C1 segment of cervical spinal cord (tissue), 14 donors: ENCODE data around the gene MYO5B.
"Not testable (repeated sequence)": the region's sequence is repeated elsewhere in the genome, so short reads cannot be mapped to it uniquely, and the experiment has no call there.

Experiments
- DNase-seq, 14 donors: peaks; one replicate each; lab custom pipeline; 2025; lab: John Stamatoyannopoulos, UW

MYO5B gene

DNA sequence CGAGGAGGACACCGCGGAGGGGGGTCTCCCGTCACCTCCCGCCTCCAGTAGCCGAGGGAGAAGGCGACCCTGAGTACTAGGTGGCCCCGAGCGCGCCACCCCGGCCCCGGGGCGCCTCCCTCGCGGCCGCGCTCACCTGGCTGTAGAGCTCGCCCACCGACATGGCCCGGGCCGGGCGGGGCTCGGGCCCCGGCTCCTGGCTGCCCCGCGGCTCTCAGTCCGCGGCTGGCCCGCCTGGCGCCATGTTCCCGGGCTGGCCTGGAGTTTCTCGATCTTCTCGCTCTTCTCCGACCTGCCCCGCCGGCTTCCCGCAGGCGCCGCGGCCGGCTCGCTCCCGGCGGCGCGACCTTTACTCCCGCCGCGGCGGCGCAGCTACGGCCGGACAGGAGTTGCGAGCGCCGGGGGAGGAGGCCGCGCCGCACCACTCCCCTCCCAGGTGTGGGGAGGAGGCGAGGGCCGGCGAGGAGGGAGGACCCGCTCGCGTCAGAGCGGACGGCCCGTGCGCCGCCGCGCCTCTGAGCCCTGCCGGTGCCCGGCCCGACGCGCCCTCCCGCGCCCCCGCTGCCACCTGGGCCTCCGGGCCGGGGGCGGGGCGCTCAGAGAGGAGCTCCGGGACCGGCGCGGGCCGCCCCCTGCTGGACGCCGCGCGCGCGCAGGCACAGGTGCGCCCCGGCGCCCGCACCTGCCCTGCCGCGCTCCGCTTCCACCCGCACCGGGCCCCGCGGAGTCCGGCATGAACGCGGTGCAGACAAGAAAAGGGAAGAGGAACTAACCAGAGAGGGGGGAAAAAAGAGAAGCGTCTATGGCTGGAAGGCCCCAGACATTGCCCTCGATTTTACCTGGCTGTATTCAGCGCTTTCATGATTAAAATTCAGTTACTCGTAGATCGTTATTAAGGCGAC lies at the start of gene MYO5B:
TSS of gene MYO5B (minus strand) at position 517 of the 902 bp plus-strand sequence. CDS start at position 163, 354 bp downstream.
- DNase-seq = peak in 1 of 14 donors; percentile 16

DNA sequence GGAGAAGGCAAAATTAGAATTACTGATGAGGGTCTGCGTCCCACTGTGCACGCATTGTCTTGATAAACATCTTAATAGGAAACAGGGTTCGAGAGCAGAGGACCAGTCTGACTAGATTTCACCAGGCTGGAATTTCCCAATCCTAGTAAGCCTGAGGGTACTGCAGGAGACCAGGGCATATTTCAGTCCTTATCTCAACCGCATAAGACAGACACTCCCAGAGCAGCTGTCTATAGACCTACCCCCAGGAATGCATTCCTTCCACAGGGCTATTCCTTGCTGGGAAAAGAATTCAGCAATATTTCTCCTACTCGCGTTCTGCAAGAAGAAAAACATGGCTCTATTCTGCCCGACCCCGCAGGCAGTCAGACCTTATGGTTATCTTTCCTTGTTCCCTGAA lies 46.8 kb upstream of the MYO5B start:
- not testable (repeated sequence) for DNase-seq

DNA sequence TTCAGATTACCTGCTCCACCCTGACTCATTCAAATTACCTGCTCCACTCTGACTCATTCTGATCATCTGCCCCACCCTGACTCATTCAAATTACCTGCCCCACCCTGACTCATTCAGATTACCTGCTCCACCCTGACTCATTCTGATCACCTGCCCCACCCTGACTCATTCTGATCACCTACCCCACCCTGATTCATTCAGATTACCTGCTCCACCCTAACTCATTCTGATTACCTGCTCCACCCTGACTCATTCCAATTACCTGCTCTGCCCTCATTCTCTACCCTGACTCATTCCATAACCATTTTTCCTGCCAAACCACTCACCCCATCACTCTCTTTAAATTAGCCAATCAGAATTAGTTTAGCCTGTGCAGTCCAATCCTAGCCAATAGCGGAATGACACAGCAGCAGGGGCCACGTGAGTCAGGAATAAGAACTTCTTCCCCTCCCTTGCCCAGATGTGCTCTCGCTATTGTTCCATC lies 45.2 kb upstream of the MYO5B start:
- DNase-seq = no peak

DNA sequence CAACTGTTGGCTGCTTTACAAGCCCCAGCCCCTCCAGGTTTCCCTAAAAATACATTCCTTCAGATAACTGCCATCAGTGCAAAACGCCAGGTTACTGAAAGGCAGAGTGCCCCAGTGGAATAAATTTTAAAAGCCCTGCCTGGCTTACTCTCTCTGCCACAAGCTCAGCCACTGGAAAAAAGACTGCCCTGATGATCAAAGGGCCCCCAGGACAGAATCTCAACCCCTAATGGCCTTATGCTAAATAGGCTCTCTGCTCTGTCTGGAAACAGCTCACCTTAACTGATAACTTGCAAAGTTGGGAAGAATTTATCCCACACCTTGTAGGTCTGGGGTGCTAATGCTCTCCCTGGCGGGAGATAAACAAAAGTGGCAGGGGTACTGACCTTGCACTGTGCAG lies 37.5 kb upstream of the MYO5B start:
- DNase-seq = no peak

DNA sequence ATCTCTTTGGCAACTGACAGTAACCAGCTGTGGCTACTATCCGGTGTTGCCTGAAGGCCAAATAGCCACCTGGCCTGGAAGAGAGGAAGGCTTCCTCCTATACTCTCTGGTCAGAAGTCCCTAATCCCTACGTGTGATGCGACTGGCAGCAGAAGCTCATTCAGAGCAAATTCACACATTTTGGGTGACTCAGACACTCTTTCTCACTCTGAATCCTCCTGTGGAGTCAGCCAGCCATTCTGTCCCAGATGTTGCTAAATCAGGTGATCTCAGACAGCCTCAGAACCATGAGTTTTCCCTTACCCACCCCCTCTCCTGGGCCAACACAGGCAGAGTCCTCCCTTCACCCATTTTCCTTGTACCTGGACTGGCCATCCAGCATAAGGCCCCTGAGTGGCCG lies 36.7 kb upstream of the MYO5B start:
- DNase-seq = no peak

DNA sequence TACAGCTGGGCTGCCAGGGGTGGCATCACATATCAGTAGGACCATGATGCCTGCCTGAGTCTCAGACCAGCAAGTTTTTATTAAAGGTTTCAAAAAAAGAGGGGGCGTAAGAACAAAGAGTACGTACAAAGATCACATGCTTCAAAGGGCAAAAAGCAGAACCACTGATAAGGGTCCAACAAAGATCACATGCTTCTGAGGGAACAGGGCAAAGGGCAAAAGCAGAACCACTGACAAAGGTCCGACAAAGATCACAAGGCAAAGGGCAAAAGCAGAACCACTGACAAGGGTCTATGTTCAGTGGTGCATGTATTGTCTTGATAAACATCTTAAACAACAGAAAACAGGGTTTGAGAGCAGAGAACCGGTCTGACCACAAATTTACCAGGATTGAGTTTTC lies 25.3 kb upstream of the MYO5B start:
- not testable (repeated sequence) for DNase-seq

DNA sequence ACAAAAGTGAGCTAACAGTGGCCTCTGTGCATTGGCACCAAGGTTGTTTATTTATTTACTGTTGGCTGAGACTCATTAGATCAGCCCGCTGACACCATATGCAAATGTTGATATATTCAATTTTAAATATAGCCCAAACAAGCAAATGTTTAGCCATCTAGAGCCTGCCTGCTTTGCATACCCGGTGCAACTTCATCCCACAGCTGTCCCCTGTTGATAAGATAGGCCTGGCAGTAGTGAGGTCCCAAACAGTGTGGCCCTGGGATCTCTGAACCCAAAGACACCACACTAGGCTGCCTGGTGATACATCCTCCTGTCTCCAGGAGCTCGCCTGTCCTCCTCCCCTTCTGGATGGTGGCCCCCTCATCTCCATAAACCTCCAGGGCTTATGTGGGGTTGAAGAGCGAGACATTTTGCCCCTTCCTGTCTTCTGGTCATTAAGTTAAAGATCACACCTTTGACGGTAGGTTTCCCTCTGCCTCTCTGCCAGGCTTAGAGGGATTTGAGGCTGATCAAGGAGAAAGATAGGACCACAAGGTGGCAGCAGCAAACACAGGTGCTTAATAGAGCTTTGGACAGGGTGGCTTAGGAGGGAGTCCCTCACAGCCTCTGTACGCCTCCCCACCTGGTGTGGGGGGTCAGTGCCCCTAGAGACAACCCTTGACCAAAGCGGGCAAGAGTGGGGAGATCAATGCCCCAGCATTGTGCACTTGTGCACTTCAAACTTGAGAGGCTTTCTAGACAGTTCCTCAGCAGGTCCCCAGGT lies 23.7 kb upstream of the MYO5B start:
- DNase-seq = no peak

DNA sequence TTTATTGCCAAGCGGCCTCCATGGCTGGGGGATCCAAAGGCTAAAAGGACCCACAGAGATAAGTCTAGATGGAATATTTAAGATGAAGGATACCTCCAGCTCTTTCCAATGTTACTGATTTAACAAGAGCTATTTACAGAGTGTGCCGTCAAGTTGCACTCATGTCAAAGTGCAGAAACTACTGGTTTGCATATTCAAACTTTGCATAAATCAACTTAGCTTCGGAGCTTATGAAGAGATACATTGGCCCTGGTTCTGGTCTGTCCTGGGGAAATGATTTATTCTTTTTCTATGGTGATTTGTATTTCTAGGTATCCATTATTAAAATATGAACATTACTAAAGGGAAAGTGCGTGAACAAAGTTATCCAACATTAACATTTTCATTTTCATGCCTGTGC lies 14.4 kb upstream of the MYO5B start:
- DNase-seq = no peak

DNA sequence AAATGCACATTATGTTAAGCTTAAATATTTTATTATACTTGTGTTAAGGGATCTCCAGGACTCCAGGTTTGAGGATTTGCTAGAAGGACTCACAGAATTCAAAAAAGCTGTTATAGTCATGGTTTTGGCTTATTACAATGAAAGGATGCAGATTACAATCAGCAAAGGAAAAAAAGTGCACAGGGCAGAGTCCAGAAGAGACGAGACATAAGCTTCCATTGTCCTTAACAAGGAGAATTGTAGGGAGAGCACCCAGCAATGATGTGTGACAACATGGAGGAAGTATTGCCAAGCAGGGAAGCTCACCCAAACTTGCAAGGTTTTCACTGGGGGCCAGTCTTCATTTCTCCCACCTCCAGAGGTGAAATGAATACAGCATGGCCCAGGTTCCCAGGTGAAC lies 12.8 kb upstream of the MYO5B start:
- no peak for DNase-seq

DNA sequence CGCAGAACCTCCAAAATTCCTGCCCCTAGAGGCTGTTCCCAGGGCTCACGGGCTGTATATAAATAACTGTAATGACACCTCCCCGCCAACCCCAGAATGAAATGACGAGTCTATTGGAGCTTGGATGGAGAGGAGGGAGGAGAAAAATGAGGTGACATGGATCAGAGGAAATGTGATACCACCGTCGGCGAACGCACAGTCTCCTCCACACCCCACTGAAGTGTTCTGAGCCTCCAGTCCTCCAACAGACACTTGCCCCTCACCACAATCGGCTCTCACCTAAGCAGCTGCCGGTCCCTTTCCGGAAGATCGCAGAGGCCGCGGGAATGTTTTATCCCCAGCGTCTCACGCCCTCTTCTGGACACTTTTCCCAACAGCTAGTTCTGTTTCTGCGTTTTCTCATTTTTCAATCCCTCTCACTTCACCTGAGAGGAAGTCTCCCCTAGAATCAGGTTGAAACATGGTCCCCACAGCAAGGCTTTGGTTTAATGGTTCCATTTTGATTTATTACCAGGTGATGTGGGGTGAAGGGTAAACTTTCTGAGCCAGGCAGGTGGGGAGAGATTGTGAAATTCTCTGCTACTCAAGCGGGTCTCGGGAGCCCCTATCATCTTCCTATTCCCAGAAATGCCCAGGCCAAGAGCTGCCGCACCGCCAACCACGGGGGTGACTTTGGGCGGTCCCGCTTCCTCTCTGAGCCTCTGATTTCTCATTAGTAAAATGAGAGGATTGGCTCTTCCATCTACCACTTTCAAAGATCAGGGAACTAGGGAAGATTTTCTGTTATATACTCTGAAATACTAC lies 9.1 kb upstream of the MYO5B start:
- DNase-seq = peak in 6 of 14 donors; percentile 1 to 30 (median 14)

DNA sequence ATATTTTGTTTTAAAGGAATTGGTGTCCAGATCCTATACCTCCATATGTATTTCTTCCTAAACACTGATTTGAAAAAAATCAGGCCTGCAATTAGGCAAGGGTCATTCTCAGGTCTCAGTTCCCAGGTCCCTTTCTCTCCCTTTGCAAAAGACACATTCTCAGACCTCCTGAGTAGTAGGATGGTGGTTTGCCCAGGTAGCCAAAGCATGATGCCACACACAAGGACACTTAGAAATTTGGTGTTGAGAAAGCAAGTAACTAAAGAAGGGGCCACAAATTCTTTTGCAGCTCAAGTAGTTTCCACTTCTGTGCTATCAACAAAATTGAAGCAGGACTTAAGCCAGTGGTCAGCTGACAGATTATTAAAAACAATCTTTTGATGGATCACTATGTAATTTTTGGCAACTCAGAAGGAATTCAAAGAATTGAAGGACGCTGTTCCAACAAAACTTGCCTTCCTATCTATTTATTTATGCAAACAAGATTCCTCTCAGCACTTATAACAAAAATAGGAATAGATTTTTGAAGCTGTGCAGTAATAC lies 6.6 kb upstream of the MYO5B start:
- no peak for DNase-seq

DNA sequence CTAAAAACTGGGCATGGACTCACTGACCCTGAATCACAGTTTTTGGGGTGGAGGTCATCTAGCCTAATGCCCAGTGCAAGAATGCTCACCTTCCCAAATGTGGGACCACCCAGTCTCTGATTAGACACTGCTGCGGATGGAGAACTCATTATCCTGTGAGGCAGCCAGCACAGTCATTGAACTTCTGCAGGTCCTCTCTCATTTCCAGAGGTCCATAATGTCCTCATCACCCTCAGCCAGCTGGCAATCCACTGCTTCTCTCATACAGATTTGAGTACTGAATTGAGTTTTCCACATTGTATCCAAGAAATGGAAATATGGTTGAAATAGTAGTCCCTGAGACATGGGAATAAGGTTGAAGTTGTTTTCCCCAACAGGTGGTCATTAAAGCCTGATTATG lies 5.0 kb upstream of the MYO5B start:
- DNase-seq = no peak

DNA sequence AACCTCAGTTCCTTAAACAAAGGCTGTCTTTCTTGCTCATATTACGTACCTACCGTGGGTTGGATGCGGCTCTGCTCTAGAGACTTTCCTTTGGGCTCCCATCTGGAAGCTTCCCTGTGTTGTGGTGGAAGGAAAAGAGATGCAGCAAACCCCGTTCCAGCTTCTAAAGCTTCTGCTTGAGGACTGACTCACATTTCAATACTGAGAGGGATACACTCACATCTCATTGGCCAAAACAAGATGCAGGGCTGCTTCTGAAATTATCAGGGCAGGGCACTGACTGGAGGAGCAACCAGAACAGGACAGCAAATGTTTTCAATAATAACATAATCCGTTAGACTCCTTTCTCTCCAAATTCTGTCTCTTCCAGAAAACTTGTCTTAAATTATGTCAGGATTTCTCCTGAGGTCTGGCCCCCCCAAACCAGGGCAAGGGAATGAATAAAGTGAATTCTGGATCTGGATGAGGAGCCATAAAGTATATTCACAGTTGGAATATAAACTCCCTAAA lies 4.5 kb upstream of the MYO5B start:
- no peak for DNase-seq

DNA sequence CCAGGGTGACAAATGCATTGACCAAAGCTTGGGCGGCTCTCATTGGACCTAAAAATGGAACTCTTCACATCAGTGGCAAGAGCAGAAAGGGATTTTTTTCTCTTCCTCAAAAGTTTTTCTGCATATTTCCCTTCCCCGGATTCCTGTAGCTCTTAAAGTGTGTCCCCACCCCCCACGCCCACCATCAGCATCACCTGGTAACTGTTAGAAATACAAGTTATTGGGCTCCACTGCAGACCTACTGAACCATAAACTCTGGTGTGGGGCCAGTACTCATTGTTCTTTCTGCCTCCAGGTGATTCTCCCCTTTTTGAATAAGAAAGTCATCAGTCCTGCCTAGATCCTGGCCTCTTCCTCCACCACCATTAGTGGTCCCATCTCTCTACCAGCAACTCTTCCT lies 1.3 kb upstream of the MYO5B start:
- DNase-seq = no peak

DNA sequence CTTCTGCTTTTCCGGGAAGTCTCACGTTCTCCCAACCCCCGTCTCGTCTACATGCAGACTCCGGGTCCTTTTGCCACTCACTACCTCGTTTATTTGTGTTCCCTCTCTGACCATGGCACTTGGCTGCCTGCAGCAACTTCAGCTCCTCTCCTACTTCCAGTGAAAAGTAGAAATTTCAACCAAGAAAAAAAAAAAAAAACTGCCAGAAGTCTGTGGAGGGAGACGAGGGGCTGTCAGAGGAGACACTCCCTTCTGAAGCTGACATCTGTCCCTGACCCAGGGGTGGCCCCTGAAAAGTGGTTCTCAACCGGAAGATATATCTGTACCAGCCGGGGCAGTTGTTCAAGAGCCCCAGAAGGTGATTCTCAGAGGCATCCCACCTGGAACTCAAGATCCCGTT lies 742 bp upstream of the MYO5B start:
- DNase-seq = no peak

DNA sequence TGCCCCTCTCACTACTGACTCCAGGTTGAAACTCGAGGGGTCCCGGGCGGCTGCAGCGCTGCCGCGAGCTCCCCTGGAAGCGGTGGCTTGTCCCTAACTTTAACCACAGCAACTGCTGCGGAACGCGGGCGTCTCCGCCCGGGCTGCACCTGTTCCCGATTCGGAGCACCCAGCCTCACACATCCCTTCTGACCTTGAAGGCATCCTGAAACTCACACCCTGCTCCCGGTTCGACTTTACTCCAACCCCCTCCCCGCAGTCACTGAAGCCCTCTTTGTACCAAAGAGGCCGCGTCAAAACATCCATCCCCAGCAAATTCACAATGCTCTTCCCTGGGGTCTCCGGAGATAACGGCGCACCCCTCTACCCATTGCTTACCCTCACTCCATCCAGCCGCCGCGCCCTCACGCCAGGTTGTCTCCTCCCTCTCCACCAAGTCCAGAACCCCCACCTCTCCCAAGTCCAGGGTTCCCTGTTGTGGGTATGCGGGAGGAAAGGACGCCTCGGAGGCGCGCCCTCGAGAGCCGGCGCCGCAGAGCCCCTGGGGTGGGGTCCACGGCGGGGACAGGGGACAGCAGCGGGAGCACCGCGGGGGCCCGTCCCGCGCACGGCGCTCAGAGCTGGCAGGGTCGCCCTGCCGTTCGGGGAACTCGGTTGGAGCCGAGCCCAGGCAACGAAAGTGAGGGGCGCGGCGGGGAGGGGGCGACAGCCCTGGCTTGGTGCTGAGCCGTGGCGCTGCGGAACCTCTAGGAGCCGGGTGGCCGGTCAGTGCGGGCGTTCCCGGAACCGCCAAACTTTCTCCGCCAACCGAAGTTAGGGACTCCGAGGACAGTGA lies 934 bp downstream of the MYO5B start:
- no peak for DNase-seq

DNA sequence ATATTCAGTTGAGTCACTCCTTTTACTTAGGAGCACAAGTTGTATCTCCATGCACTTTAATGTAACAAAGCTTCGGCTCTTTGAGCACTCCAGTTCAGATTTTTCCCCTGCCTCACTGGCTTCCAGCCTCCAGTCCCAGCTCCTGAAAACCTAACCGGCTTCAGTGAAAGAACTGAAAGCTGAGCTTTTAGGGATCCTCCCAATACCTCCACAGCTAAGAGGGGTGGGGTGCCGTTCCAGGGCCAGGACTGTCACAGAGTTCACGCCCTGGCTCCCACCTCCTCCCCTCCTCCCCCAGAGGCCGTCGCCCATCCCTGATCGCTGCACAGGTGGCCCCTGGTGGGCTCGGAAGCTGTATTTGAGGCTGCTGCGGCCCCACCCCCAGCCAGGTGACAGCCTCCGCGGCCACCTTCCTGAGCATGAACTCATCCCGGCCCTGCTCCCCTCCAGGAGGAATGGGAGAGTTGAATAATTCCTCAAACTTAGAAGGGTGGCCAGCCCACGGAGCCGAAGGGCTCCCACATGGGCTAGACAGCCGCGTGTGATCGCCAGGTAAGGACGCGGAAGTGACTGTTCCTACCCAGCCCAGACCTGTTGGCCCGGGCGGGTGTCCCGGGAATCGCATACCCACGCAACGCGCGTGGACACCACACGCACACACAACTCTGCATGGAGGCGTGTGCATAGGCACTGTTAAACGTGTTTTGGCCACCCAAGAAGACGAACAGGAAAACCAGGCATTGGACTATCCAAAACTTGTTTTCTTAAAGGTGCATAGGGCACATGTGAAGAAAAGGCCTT lies 1.8 kb downstream of the MYO5B start:
- DNase-seq = no peak

DNA sequence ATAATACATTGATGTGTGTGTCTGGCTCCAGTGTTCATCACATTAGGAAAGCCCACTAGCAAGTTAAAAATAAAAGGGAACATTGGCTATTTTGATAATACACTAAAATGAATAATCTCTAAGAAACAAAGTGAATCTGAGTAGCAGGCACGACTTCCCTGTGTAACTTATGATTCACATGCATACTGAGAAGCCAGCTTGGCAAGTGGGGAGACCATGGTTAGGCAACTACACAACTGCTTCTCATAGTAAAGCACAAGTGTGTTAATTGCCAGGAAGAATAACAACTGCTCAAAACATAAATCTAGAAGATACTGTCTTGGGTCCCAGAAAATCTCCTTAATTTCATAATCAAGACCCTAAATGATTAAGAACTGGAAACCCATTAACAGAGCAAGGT lies 4.0 kb downstream of the MYO5B start:
- no peak for DNase-seq

DNA sequence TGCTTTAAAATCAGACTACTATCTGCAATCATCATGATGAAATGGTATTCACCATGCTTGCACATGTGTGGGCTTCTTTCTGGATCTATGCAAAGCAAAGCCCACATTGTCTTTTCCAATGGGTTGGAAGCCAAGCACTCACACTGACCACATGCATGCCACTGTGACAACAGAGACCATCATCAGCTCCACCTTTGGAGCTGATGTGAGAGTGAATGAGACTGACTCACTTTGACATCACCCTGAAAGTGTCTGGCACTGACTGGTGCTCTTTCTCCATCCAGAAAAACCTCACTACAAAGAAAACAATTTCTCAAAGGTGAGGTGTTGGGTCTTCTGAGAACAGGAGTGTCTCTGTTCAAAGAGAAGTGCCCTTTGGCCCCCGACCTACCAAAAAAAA lies 4.7 kb downstream of the MYO5B start:
- DNase-seq = no peak

DNA sequence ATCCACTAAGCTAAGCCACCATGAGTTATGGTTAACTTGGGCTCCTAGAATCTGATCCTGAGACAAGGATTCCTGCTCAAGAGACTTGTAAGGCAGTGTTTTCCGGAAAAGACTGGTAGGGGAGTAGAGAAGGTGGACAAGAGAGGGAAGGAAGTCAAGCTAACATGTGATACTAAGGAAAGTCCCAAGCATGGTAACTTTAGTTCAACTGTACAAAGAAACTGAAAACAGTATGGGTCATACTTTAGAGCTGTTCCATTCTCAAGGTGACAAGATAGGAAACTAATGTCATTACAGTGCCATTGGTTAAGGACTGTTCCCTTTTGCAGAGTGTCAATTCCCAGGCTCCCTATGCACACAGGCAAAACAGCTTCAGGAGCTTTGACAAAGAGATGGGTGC lies 5.8 kb downstream of the MYO5B start:
- DNase-seq = no peak
